ENCODE data around the gene SEMA4D. TPM values are rescaled to one million over a fixed set of nuclear protein-coding genes. Genes with fewer than 3 reads are reported as not detected.

The SEMA4D gene
- total and polyA plus RNA-seq, 9 of the 15 experiments (the other 6 are each of a cell fraction or from before 2014, with no cell fraction given): 0.38 to 5.1 (median 1.8) TPM

GRCh38 chr9:89318123-89319014, 179.5 kb downstream of the SEMA4D start, which contains the start of gene SECISBP2:
SECISBP2 (plus strand) TSS chr9:89318500; CDS start chr9:89318577, 77 bp downstream.
- peak within 1 kb of the TSS; percentile 68 for H3K4me3 ChIP-seq
- no TSS peak for BruUV-seq (replicated peaks)
- peaks cover 4% of the 10 kb centered on the region for H3K9me1 ChIP-seq (ENCODE audit: control insufficient read depth, insufficient read depth, low read length)
- H2AFZ ChIP-seq (ENCODE audit: low read depth, low read length): peak within 1 kb of the TSS; percentile 93
- no peaks in the 10 kb centered on the region for H3K27me3 ChIP-seq (ENCODE audit: control insufficient read depth in 2 of 2, insufficient read depth in 2 of 2, low read length in 2 of 2)
- in situ Hi-C loops (cut with MboI): no loop called here
- POLR2A ChIA-PET: interaction anchor here (0.5 to 1.0 kb wide), 5 partner anchors 8 to 323 kb away, joined by 3 to 5 read pairs (median 3); no protein-coding TSS in a partner anchor
- peak; percentile 75 to 91 (median 82) for DNase-seq (ENCODE audit: extremely low read depth in 1 of 4, low spot score in 3 of 4)
- peak; percentile 95 for ATAC-seq
- H3K79me2 ChIP-seq (ENCODE audit: control insufficient read depth, insufficient read depth, low read length): peaks cover 86% of the 10 kb centered on the region
- peak within 1 kb of the TSS; percentile 96 for H3K27ac ChIP-seq (ENCODE audit: extremely low read depth, low read depth, low read length)
- peaks cover 58% of the 10 kb centered on the region for H3K36me3 ChIP-seq (ENCODE audit: control insufficient read depth, insufficient read depth, low read length)
- H3K4me1 ChIP-seq (replicated peaks in 1 of 2; ENCODE audit: control insufficient read depth in 2 of 2, insufficient read depth in 2 of 2, low read length in 2 of 2): peaks cover 8 to 19% of the 10 kb centered on the region in 2 experiments; a peak in 4 of 5 replicates
- intact Hi-C loops (cut with micrococcal nuclease): no loop called here
- H3K4me2 ChIP-seq (ENCODE audit: insufficient read depth, low read length): peak within 1 kb of the TSS; percentile 85
- H3K9ac ChIP-seq (ENCODE audit: insufficient read depth in 1 of 2, low read depth in 2 of 2, low read length in 2 of 2): peak within 1 kb of the TSS; percentile 93 to 96
- WGBS (ENCODE audit: insufficient coverage, low coverage, missing lambda C conversion rate): 2% methylated on average over 36 of the region's 91 CpGs
- H4K20me1 ChIP-seq (replicated peaks; ENCODE audit: control insufficient read depth, insufficient read depth, low read length): peaks cover 16% of the 10 kb centered on the region
- CTCF ChIA-PET (ENCODE audit: low intra/inter-chr PET ratio): no interaction called here
- H3K9me3 ChIP-seq (replicated peaks; ENCODE audit: control insufficient read depth, insufficient read depth, low read depth, low read length): no peaks in the 10 kb centered on the region
- FAIRE-seq: peak; percentile 81
- TF ChIP-seq XRCC3 (IDR thresholded peaks at IDR 0.05) (no peak), CHD2 (IDR thresholded peaks at IDR 0.05; ENCODE audit: low read depth, low read length) (0 out of 2 replicates have a peak, but pooled peaks have one; percentile 11), TEAD1 (CRISPR knock-in tag; IDR thresholded peaks at IDR 0.05) (peak; percentile 25 to 67; a peak in 1 of 4 replicates), MAFG (tag; conservative IDR thresholded peaks at IDR 0.05) (0 out of 2 replicates have a peak, but pooled peaks have one; percentile 15), CHAMP1 (IDR thresholded peaks at IDR 0.05) (no peak), ZSCAN32 (CRISPR knock-in tag; IDR thresholded peaks at IDR 0.05) (no peak), LCOR (CRISPR knock-in tag; IDR thresholded peaks at IDR 0.05) (peak; percentile 60; the same call in 1 of the 2 replicates), PCBP1 (IDR thresholded peaks at IDR 0.05; ENCODE audit: low read depth, low read length, poor library complexity, severe bottlenecking) (peak; percentile 56), FOSL1 (tag; conservative IDR thresholded peaks at IDR 0.05) (peak; percentile 50)
- TF ChIP-seq, protein P1, sequence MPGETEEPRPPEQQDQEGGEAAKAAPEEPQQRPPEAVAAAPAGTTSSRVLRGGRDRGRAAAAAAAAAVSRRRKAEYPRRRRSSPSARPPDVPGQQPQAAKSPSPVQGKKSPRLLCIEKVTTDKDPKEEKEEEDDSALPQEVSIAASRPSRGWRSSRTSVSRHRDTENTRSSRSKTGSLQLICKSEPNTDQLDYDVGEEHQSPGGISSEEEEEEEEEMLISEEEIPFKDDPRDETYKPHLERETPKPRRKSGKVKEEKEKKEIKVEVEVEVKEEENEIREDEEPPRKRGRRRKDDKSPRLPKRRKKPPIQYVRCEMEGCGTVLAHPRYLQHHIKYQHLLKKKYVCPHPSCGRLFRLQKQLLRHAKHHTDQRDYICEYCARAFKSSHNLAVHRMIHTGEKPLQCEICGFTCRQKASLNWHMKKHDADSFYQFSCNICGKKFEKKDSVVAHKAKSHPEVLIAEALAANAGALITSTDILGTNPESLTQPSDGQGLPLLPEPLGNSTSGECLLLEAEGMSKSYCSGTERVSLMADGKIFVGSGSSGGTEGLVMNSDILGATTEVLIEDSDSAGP (CRISPR knock-in tag; IDR thresholded peaks at IDR 0.05): no peak
- TF ChIP-seq, protein P2, sequence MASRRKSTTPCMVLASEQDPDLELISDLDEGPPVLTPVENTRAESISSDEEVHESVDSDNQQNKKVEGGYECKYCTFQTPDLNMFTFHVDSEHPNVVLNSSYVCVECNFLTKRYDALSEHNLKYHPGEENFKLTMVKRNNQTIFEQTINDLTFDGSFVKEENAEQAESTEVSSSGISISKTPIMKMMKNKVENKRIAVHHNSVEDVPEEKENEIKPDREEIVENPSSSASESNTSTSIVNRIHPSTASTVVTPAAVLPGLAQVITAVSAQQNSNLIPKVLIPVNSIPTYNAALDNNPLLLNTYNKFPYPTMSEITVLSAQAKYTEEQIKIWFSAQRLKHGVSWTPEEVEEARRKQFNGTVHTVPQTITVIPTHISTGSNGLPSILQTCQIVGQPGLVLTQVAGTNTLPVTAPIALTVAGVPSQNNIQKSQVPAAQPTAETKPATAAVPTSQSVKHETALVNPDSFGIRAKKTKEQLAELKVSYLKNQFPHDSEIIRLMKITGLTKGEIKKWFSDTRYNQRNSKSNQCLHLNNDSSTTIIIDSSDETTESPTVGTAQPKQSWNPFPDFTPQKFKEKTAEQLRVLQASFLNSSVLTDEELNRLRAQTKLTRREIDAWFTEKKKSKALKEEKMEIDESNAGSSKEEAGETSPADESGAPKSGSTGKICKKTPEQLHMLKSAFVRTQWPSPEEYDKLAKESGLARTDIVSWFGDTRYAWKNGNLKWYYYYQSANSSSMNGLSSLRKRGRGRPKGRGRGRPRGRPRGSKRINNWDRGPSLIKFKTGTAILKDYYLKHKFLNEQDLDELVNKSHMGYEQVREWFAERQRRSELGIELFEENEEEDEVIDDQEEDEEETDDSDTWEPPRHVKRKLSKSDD (conservative IDR thresholded peaks at IDR 0.05; ENCODE audit: low read length): 0 out of 2 replicates have a peak, but pooled peaks have one; percentile 56
- TF ChIP-seq, protein P3, sequence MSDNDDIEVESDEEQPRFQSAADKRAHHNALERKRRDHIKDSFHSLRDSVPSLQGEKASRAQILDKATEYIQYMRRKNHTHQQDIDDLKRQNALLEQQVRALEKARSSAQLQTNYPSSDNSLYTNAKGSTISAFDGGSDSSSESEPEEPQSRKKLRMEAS (CRISPR knock-in tag; IDR thresholded peaks at IDR 0.05): peak; percentile 96

Measured in K562 (cell line).